ENCODE results near the gene CCDC170. TPM values are rescaled to one million over a fixed set of nuclear protein-coding genes. Genes with fewer than 3 reads are reported as not detected.

CCDC170 gene
- total and polyA plus RNA-seq, 9 of the 15 experiments (the other 6 are each of a cell fraction or from before 2014, with no cell fraction given) = 0.01 to 0.18 (median 0.05) TPM; not detected in 6

GRCh38 chr6:151451950-151452749, 41.7 kb upstream of the CCDC170 start, which contains the start of gene RMND1:
RMND1 (minus strand) TSS chr6:151452126; CDS start chr6:151445811, 6,315 bp downstream.
- Histone ChIP-seq H3K36me3 (ENCODE audit: control insufficient read depth, insufficient read depth, low read length) (peaks cover 10% of the 10 kb centered on the region), H3K9me1 (ENCODE audit: control insufficient read depth, insufficient read depth, low read length) (no peaks in the 10 kb centered on the region), H3K27ac (ENCODE audit: extremely low read depth, low read depth, low read length) (peak within 1 kb of the TSS; percentile 78), H3K4me3 (peak within 1 kb of the TSS; percentile 75), H4K20me1 (replicated peaks; ENCODE audit: control insufficient read depth, insufficient read depth, low read length) (no peaks in the 10 kb centered on the region), H2AFZ (ENCODE audit: low read depth, low read length) (peak within 1 kb of the TSS; percentile 95), H3K79me2 (ENCODE audit: control insufficient read depth, insufficient read depth, low read length) (peaks cover 50% of the 10 kb centered on the region), H3K4me1 (replicated peaks in 1 of 2; ENCODE audit: control insufficient read depth in 2 of 2, insufficient read depth in 2 of 2, low read length in 2 of 2) (peaks cover 0 to 7% of the 10 kb centered on the region in 2 experiments; a peak in 4 of 5 replicates), H3K9me3 (replicated peaks; ENCODE audit: control insufficient read depth, insufficient read depth, low read depth, low read length) (no peaks in the 10 kb centered on the region), H3K9ac (ENCODE audit: insufficient read depth in 1 of 2, low read depth in 2 of 2, low read length in 2 of 2) (peak within 1 kb of the TSS; percentile 92 to 93), H3K4me2 (ENCODE audit: insufficient read depth, low read length) (peak within 1 kb of the TSS; percentile 91), H3K27me3 (ENCODE audit: control insufficient read depth in 2 of 2, insufficient read depth in 2 of 2, low read length in 2 of 2) (no peaks in the 10 kb centered on the region)
- FAIRE-seq (peak; percentile 97), DNase-seq (ENCODE audit: extremely low read depth in 1 of 4, low spot score in 3 of 4) (peak; percentile 99 to 100 (median 99)), ATAC-seq (peak; percentile 97)
- in situ Hi-C loops (cut with MboI) (no loop called here), intact Hi-C loops (cut with micrococcal nuclease) (loop anchor here (1.0 to 5.0 kb wide), 3 partner anchors 24 to 1530 kb away; partner anchors contain the start of genes FBXO5 and ZBTB2)
- CTCF ChIA-PET (ENCODE audit: low intra/inter-chr PET ratio) = no interaction called here
- 1% methylated on average over 73 of the region's 74 CpGs for WGBS (ENCODE audit: insufficient coverage, low coverage, missing lambda C conversion rate)
- BruUV-seq (replicated peaks) = no TSS peak
- POLR2A ChIA-PET = interaction anchor here (0.6 to 2.0 kb wide), 14 partner anchors 10 to 1706 kb away, joined by 3 to 18 read pairs (median 4); partner anchors contain the start of gene NUP43
- TF ChIP-seq FOXP1 (CRISPR knock-in tag; IDR thresholded peaks at IDR 0.05) = peak; percentile 52
- peak; percentile 52; the same call in 1 of the 2 replicates for TF ChIP-seq ZEB2 (IDR thresholded peaks at IDR 0.05)
- TF ChIP-seq ZNF253 (CRISPR knock-in tag; conservative IDR thresholded peaks at IDR 0.05) = no peak
- TF ChIP-seq, protein P1, sequence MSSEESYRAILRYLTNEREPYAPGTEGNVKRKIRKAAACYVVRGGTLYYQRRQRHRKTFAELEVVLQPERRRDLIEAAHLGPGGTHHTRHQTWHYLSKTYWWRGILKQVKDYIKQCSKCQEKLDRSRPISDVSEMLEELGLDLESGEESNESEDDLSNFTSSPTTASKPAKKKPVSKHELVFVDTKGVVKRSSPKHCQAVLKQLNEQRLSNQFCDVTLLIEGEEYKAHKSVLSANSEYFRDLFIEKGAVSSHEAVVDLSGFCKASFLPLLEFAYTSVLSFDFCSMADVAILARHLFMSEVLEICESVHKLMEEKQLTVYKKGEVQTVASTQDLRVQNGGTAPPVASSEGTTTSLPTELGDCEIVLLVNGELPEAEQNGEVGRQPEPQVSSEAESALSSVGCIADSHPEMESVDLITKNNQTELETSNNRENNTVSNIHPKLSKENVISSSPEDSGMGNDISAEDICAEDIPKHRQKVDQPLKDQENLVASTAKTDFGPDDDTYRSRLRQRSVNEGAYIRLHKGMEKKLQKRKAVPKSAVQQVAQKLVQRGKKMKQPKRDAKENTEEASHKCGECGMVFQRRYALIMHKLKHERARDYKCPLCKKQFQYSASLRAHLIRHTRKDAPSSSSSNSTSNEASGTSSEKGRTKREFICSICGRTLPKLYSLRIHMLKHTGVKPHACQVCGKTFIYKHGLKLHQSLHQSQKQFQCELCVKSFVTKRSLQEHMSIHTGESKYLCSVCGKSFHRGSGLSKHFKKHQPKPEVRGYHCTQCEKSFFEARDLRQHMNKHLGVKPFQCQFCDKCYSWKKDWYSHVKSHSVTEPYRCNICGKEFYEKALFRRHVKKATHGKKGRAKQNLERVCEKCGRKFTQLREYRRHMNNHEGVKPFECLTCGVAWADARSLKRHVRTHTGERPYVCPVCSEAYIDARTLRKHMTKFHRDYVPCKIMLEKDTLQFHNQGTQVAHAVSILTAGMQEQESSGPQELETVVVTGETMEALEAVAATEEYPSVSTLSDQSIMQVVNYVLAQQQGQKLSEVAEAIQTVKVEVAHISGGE (CRISPR knock-in tag; IDR thresholded peaks at IDR 0.05) = peak in 2 of 3 experiments; percentile 82 to 97; a peak in 4 of 6 replicates
- TF ChIP-seq ILK (tag; IDR thresholded peaks at IDR 0.05; ENCODE audit: borderline replicate concordance, low read depth) = no peak
- peak; percentile 97 for TF ChIP-seq ETV5 (CRISPR knock-in tag; IDR thresholded peaks at IDR 0.05; ENCODE audit: low read depth)
- peak; percentile 99 for TF ChIP-seq L3MBTL2 (IDR thresholded peaks at IDR 0.05)
- 0 out of 2 replicates have a peak, but pooled peaks have one; percentile 59 for TF ChIP-seq POLR2AphosphoS2 (IDR thresholded peaks at IDR 0.05; ENCODE audit: low read length)
- TF ChIP-seq, protein P2, sequence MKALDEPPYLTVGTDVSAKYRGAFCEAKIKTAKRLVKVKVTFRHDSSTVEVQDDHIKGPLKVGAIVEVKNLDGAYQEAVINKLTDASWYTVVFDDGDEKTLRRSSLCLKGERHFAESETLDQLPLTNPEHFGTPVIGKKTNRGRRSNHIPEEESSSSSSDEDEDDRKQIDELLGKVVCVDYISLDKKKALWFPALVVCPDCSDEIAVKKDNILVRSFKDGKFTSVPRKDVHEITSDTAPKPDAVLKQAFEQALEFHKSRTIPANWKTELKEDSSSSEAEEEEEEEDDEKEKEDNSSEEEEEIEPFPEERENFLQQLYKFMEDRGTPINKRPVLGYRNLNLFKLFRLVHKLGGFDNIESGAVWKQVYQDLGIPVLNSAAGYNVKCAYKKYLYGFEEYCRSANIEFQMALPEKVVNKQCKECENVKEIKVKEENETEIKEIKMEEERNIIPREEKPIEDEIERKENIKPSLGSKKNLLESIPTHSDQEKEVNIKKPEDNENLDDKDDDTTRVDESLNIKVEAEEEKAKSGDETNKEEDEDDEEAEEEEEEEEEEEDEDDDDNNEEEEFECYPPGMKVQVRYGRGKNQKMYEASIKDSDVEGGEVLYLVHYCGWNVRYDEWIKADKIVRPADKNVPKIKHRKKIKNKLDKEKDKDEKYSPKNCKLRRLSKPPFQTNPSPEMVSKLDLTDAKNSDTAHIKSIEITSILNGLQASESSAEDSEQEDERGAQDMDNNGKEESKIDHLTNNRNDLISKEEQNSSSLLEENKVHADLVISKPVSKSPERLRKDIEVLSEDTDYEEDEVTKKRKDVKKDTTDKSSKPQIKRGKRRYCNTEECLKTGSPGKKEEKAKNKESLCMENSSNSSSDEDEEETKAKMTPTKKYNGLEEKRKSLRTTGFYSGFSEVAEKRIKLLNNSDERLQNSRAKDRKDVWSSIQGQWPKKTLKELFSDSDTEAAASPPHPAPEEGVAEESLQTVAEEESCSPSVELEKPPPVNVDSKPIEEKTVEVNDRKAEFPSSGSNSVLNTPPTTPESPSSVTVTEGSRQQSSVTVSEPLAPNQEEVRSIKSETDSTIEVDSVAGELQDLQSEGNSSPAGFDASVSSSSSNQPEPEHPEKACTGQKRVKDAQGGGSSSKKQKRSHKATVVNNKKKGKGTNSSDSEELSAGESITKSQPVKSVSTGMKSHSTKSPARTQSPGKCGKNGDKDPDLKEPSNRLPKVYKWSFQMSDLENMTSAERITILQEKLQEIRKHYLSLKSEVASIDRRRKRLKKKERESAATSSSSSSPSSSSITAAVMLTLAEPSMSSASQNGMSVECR (CRISPR knock-in tag; IDR thresholded peaks at IDR 0.05) = peak; percentile 91
- TF ChIP-seq KLF13 (tag; IDR thresholded peaks at IDR 0.05; ENCODE audit: borderline replicate concordance, low read depth) = peak; percentile 63
- TF ChIP-seq KAT7 (CRISPR knock-in tag; IDR thresholded peaks at IDR 0.05; ENCODE audit: borderline replicate concordance) = no peak; the same call in 1 of the 2 replicates
- peak; percentile 36; the same call in 1 of the 2 replicates for TF ChIP-seq LEF1 (IDR thresholded peaks at IDR 0.05)
